H1 (cell line): ENCODE data around the gene AFG1L. TPM values are rescaled to one million over a fixed set of nuclear protein-coding genes. Genes with fewer than 3 reads are reported as not detected.

Experiments
- CTCF ChIA-PET: fragments of 300-600 bp; sonication (Branson Sonifier 250); formaldehyde crosslinking; loops from one replicate; lab custom pipeline; 2021; ENCODE audit not compliant: partially characterized antibody; lab: Charles Lee
- POLR2A ChIA-PET: fragments of 300-600 bp; sonication (Branson Sonifier 250); formaldehyde crosslinking; loops from one replicate; lab custom pipeline; 2021; ENCODE audit warnings: inconsistent platforms; ENCODE audit not compliant: partially characterized antibody; lab: Charles Lee
- DNase-seq, 2 experiments: peaks; one replicate each; pipeline versions ENCODE4 v3.0.0 to v3.0.0-alpha.2; 2010 to 2022; ENCODE audit warnings: low spot score in 2 of 2, low read depth in 1 of 2, mixed read lengths in 1 of 2
- FAIRE-seq: peaks from 2 replicates; lab custom pipeline; 2011; peaks lifted over from hg19 to GRCh38; lab: Jason Lieb, UNC
- H2AFZ ChIP-seq: 2 replicates; pipeline ENCODE4 v1.8.1; 2012; ENCODE audit warnings: low read length, inconsistent platforms
- H2AK5ac ChIP-seq: 2 replicates; pipeline ENCODE4 v1.6.1; 2013; ENCODE audit warnings: low read depth, low read length
- H2BK120ac ChIP-seq: replicated peaks from 2 replicates; pipeline ENCODE3; 2013; ENCODE audit warnings: low read depth, low read length, inconsistent platforms
- H2BK12ac ChIP-seq: 2 replicates; pipeline ENCODE4 v1.6.1; 2013; ENCODE audit warnings: low read depth, low read length
- H2BK15ac ChIP-seq: 2 replicates; pipeline ENCODE4 v1.6.1; 2013; ENCODE audit warnings: low read length
- H2BK20ac ChIP-seq: 2 replicates; pipeline ENCODE4 v1.6.1; 2013; ENCODE audit warnings: low read length
- H2BK5ac ChIP-seq: 2 replicates; pipeline ENCODE4 v1.6.1; 2013; ENCODE audit warnings: low read depth, low read length
- H3K14ac ChIP-seq: 2 replicates; pipeline ENCODE4 v1.6.1; 2013; ENCODE audit warnings: inconsistent platforms; ENCODE audit not compliant: insufficient read length
- H3K18ac ChIP-seq: 2 replicates; pipeline ENCODE4 v1.6.1; 2013; ENCODE audit warnings: low read length; ENCODE audit errors: extremely low read depth
- H3K23ac ChIP-seq: 2 replicates; pipeline ENCODE4 v1.6.1; 2013; ENCODE audit warnings: inconsistent platforms; ENCODE audit not compliant: insufficient read length
- H3K23me2 ChIP-seq: 2 replicates; pipeline ENCODE4 v1.6.1; 2013; ENCODE audit warnings: low read depth, low read length
- H3K27ac ChIP-seq: 2 replicates; pipeline ENCODE4 v1.6.1; 2011; ENCODE audit warnings: low read depth, low read length, inconsistent platforms
- H3K27me3 ChIP-seq, 4 experiments: replicated peaks in 1 of 4; 1 replicate in 1 of 4; 2 replicates in 3 of 4; pipeline versions ENCODE4 v1.6.1 to v1.8.1; 2011 to 2013; ENCODE audit warnings: low read length in 3 of 4, mild to moderate bottlenecking in 3 of 4, inconsistent platforms in 2 of 4, mixed read lengths in 2 of 4, moderate library complexity in 1 of 4; ENCODE audit not compliant: control insufficient read depth in 3 of 4, insufficient read depth in 3 of 4; ENCODE audit errors: extremely low read depth in 1 of 4
- H3K36me3 ChIP-seq, 4 experiments: 2 replicates each; pipeline versions ENCODE4 v1.6.1 to v1.8.1; 2011 to 2013; ENCODE audit warnings: mild to moderate bottlenecking in 4 of 4, low read length in 3 of 4, moderate library complexity in 2 of 4, control low read depth in 1 of 4, inconsistent platforms in 1 of 4; ENCODE audit not compliant: insufficient read depth in 4 of 4, control insufficient read depth in 2 of 4
- H3K4ac ChIP-seq: replicated peaks from 2 replicates; pipeline ENCODE3; 2013; ENCODE audit warnings: low read length, low read depth, mixed read lengths, inconsistent platforms; ENCODE audit not compliant: insufficient read length
- H3K4me1 ChIP-seq, 4 experiments: replicated peaks in 1 of 4; 1 replicate in 1 of 4; 2 replicates in 3 of 4; pipeline versions ENCODE4 v1.6.1 to v1.8.1; 2011 to 2013; ENCODE audit warnings: low read length in 3 of 4, inconsistent platforms in 2 of 4, mixed read lengths in 1 of 4; ENCODE audit not compliant: insufficient read depth in 4 of 4, control insufficient read depth in 3 of 4
- H3K4me2 ChIP-seq, 2 experiments: 2 replicates each; pipeline versions ENCODE4 v1.6.1 to v1.8.1; 2011 to 2013; ENCODE audit warnings: low read depth in 2 of 2, low read length in 2 of 2, control low read depth in 1 of 2, inconsistent platforms in 1 of 2, mild to moderate bottlenecking in 1 of 2; ENCODE audit not compliant: insufficient read depth in 1 of 2
- H3K4me3 ChIP-seq, 4 experiments: fragments of 200-600, 300-600 bp in 1 of 4; sonication (generic), shearing (Covaris generic), sonication (Bioruptor Twin) in 1 of 4; 2 replicates each; pipeline versions ENCODE4 v1.5.1 to v1.8.1; 2011 to 2016; ENCODE audit warnings: low read length in 4 of 4, low read depth in 3 of 4, control low read depth in 2 of 4, inconsistent platforms in 2 of 4, mild to moderate bottlenecking in 2 of 4, mixed read lengths in 1 of 4, moderate library complexity in 1 of 4; ENCODE audit not compliant: insufficient read depth in 2 of 4; ENCODE audit errors: extremely low read depth in 1 of 4
- H3K56ac ChIP-seq: replicated peaks from 2 replicates; pipeline ENCODE3; 2013; ENCODE audit warnings: low read depth, mild to moderate bottlenecking, mixed read lengths, low read length, inconsistent platforms; ENCODE audit not compliant: insufficient read length
- H3K79me1 ChIP-seq: 2 replicates; pipeline ENCODE4 v1.6.1; 2013; ENCODE audit warnings: low read depth, low read length, control low read depth
- H3K79me2 ChIP-seq, 2 experiments: 2 replicates each; pipeline versions ENCODE4 v1.6.1 to v1.8.1; 2012 to 2013; ENCODE audit warnings: low read length in 2 of 2, mild to moderate bottlenecking in 2 of 2, inconsistent platforms in 1 of 2; ENCODE audit not compliant: insufficient read depth in 2 of 2, control insufficient read depth in 1 of 2
- H3K9ac ChIP-seq, 4 experiments: replicated peaks in 1 of 4; 1 replicate in 1 of 4; 2 replicates in 3 of 4; pipeline versions ENCODE4 v1.6.1 to v1.8.1; 2011 to 2013; ENCODE audit warnings: low read depth in 3 of 4, low read length in 3 of 4, control low read depth in 2 of 4, mild to moderate bottlenecking in 2 of 4, moderate library complexity in 2 of 4, inconsistent platforms in 1 of 4; ENCODE audit errors: extremely low read depth in 1 of 4
- H3K9me3 ChIP-seq, 2 experiments: 2 replicates each; pipeline versions ENCODE4 v1.6.1 to v1.8.1; 2012 to 2013; ENCODE audit warnings: mild to moderate bottlenecking in 2 of 2, moderate library complexity in 2 of 2, control low read depth in 1 of 2, inconsistent platforms in 1 of 2, low read depth in 1 of 2, low read length in 1 of 2, mixed read lengths in 1 of 2; ENCODE audit not compliant: insufficient read depth in 2 of 2
- H4K20me1 ChIP-seq, 2 experiments: replicated peaks in 1 of 2; 2 replicates each; pipeline versions ENCODE3 to v1.8.1; 2011 to 2013; ENCODE audit warnings: inconsistent platforms in 2 of 2, low read length in 2 of 2, mild to moderate bottlenecking in 1 of 2; ENCODE audit not compliant: insufficient read depth in 2 of 2, control insufficient read depth in 1 of 2
- H4K5ac ChIP-seq: 2 replicates; pipeline ENCODE4 v1.6.1; 2013; ENCODE audit warnings: low read length, low read depth, mixed read lengths, inconsistent platforms; ENCODE audit not compliant: insufficient read length
- H4K8ac ChIP-seq: 2 replicates; pipeline ENCODE4 v1.8.0; 2013; ENCODE audit warnings: mild to moderate bottlenecking, moderate library complexity, low read length, inconsistent platforms; ENCODE audit not compliant: insufficient read depth; ENCODE audit errors: extremely low read depth
- H4K91ac ChIP-seq: replicated peaks from 2 replicates; pipeline ENCODE3; 2013; ENCODE audit warnings: low read length, mixed read lengths, inconsistent platforms; ENCODE audit not compliant: insufficient read length
- ASH2L ChIP-seq: fragments of 200-600, 300-600 bp; sonication (generic); IDR thresholded peaks from one replicate; pipeline ENCODE4 v1.7.1; 2017; ENCODE audit warnings: low read length
- BCL11A ChIP-seq, 2 experiments: IDR thresholded peaks; one replicate each; pipeline ENCODE4 v1.6.1; 2011; ENCODE audit warnings: low read depth in 2 of 2, low read length in 2 of 2, mild to moderate bottlenecking in 2 of 2
- BRCA1 ChIP-seq: IDR thresholded peaks from 2 replicates; pipeline ENCODE4 v1.6.1; 2012; ENCODE audit warnings: low read depth, low read length, improper control_type of control experiment
- CHD1 ChIP-seq: IDR thresholded peaks from 2 replicates; pipeline ENCODE4 v1.6.1; 2012; ENCODE audit warnings: low read depth, low read length, improper control_type of control experiment
- EGR1 ChIP-seq: IDR thresholded peaks from 2 replicates; pipeline ENCODE4 v1.6.1; 2011; ENCODE audit warnings: low read depth, low read length, borderline replicate concordance
- HDAC6 ChIP-seq: IDR thresholded peaks from one replicate; pipeline ENCODE4 v1.7.1; 2012; ENCODE audit warnings: low read depth, mild to moderate bottlenecking, inconsistent platforms, low read length, moderate library complexity
- JUND ChIP-seq: IDR thresholded peaks from 2 replicates; pipeline ENCODE4 v1.6.1; 2011; ENCODE audit warnings: mild to moderate bottlenecking, improper control_type of control experiment, low read length
- POLR2A ChIP-seq, 2 experiments: IDR thresholded peaks; 1 replicate in 1 of 2; 2 replicates in 1 of 2; pipeline ENCODE4 v1.6.1; 2011; ENCODE audit warnings: low read depth in 2 of 2, low read length in 2 of 2, mild to moderate bottlenecking in 2 of 2; ENCODE audit errors: control extremely low read depth in 1 of 2
- POU5F1 ChIP-seq: IDR thresholded peaks from 2 replicates; pipeline ENCODE4 v1.6.1; 2011; ENCODE audit warnings: low read depth, mild to moderate bottlenecking, low read length, moderate library complexity
- SP2 ChIP-seq: IDR thresholded peaks from 2 replicates; pipeline ENCODE4 v1.6.1; 2012; ENCODE audit warnings: mild to moderate bottlenecking, low read length, inconsistent platforms
- TAF7 ChIP-seq: optimal IDR thresholded peaks from 2 replicates; pipeline ENCODE3; 2011; ENCODE audit warnings: low read depth, mild to moderate bottlenecking, inconsistent platforms, low read length, moderate library complexity, borderline replicate concordance
- YY1 ChIP-seq: IDR thresholded peaks from 2 replicates; pipeline ENCODE4 v1.6.1; 2011; ENCODE audit warnings: low read depth, mild to moderate bottlenecking, low read length
- WGBS, 2 experiments: shearing (Covaris generic) in 1 of 2; methylation state at CpG; one replicate each; pipeline versions ENCODE4 v1.1.6 to v1.1.7; 2013 to 2015; ENCODE audit warnings: low lambda C conversion rate in 2 of 2, mixed read lengths in 2 of 2, inconsistent platforms in 1 of 2, low coverage in 1 of 2, missing lambda C conversion rate in 1 of 2; ENCODE audit not compliant: insufficient replicate concordance in 2 of 2, insufficient coverage in 1 of 2, insufficient read length in 1 of 2; ENCODE audit errors: extremely low coverage in 1 of 2, missing lambda C conversion rate in 1 of 2; 5-methylcytosine and 5-hydroxymethylcytosine counted together
- polyA plus RNA-seq, 7 experiments: library from polyadenylated mRNA; depleted of rRNA in 3 of 7; stranded (reverse) in 5 of 7; unstranded in 2 of 7; fragments of >200 nt in 5 of 7; fragments of 200-250 nt in 2 of 7; gene quantifications; 1 replicate in 5 of 7; 2 replicates in 1 of 7; 4 replicates in 1 of 7; pipeline versions ENCODE4 v1.2.1 to v1.2.3, GENCODE V29; 2011 to 2013; ENCODE audit warnings: missing spikeins in 2 of 7, mixed read lengths in 2 of 7
- total RNA-seq: library from RNA; stranded (reverse); fragmentation: NEBNext Ultra II Directional; extraction: Animal tissue kit (Norgen Biotek cat#: 25700); gene quantifications from 2 replicates; pipeline ENCODE4 v1.2.1, GENCODE V29; 2021
- TF ChIP-seq, protein P1 (sequence below): IDR thresholded peaks from 2 replicates; pipeline ENCODE4 v1.6.1; 2012; ENCODE audit warnings: inconsistent platforms
- TF ChIP-seq, protein P2 (sequence below): IDR thresholded peaks from 2 replicates; pipeline ENCODE4 v1.6.1; 2011; ENCODE audit warnings: low read length, improper control_type of control experiment

AFG1L gene
- total and polyA plus RNA-seq, 2 of the 8 experiments (the other 6 are each of a cell fraction or from before 2014, with no cell fraction given), result 0.98 to 5.7 TPM

DNA sequence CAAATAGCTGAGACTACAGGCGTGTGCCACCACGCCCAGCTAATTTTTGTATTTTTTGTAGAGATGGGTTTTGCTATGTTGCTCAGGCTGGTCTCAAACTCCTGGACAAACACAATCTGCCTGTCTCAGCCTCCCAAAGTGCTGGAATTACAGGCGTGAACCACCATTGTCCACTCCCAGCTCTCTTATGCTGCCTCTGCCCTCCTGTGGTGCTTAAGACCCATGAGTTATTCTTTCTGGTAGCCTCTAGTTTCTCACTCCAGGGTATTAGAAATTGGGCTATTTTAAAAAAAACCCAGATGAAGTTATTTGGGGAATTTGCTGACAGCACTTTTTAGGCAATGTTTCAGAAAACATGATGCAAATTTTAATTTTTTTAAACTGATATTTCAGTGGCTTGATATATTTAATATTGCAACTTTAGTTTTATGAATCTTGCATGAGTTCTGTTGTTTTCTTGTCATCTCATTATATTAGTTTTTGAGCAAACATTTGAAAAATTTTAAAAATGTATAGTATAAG lies 151.8 kb downstream of the AFG1L start:
- no peak for FAIRE-seq
- H3K23ac ChIP-seq, result no peak overlapping the region
- H4K91ac ChIP-seq, result no peak overlapping the region
- H2AK5ac ChIP-seq, result no peak overlapping the region
- no peak overlapping the region for H2BK120ac ChIP-seq
- no peaks in the 10 kb centered on the region for H4K20me1 ChIP-seq
- DNase-seq, result no peak
- no peak overlapping the region for H2BK20ac ChIP-seq
- H4K5ac ChIP-seq, result no peak overlapping the region
- no peak overlapping the region for H2BK12ac ChIP-seq
- CTCF ChIA-PET, result interaction anchor here (0.8 kb wide), 1 partner anchor 47 kb away, joined by 3 read pairs; no protein-coding TSS in a partner anchor
- H3K27me3 ChIP-seq, result no peaks in the 10 kb centered on the region
- no peak overlapping the region for H2BK15ac ChIP-seq
- no peak overlapping the region for H2AFZ ChIP-seq
- no peak overlapping the region for H3K9ac ChIP-seq
- WGBS, 2 experiments, result 90% methylated on average over 3 of the region's 3 CpGs; no CpG with 5 or more reads in 1 of the 2 experiments
- H2BK5ac ChIP-seq, result no peak overlapping the region
- H3K79me2 ChIP-seq, result no peaks in the 10 kb centered on the region
- no peaks in the 10 kb centered on the region for H3K9me3 ChIP-seq
- no peak overlapping the region for H3K18ac ChIP-seq
- no peaks in the 10 kb centered on the region for H3K79me1 ChIP-seq
- no peak overlapping the region for H3K27ac ChIP-seq
- H3K14ac ChIP-seq, result no peak overlapping the region
- H3K4me1 ChIP-seq, result no peaks in the 10 kb centered on the region
- no peak overlapping the region for H3K4me3 ChIP-seq
- no peak overlapping the region for H3K4ac ChIP-seq
- H3K23me2 ChIP-seq, result no peaks in the 10 kb centered on the region
- H3K56ac ChIP-seq, result no peak overlapping the region
- no peak overlapping the region for H4K8ac ChIP-seq
- H3K36me3 ChIP-seq, result no peaks in the 10 kb centered on the region
- no peak overlapping the region for H3K4me2 ChIP-seq
- POLR2A ChIA-PET, result interaction anchor here (1.0 kb wide), 1 partner anchor 186 kb away, joined by 3 read pairs; the partner anchor contains the start of gene SNX3
- no peak for TF ChIP-seq BCL11A (IDR thresholded peaks at IDR 0.05; ENCODE audit: low read depth in 2 of 2, low read length in 2 of 2)
- TF ChIP-seq, protein P1, sequence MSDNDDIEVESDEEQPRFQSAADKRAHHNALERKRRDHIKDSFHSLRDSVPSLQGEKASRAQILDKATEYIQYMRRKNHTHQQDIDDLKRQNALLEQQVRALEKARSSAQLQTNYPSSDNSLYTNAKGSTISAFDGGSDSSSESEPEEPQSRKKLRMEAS, result no peak
- no peak for TF ChIP-seq POLR2A (IDR thresholded peaks at IDR 0.05; ENCODE audit: control extremely low read depth in 1 of 2, low read depth in 2 of 2, low read length in 2 of 2)
- no peak for TF ChIP-seq TAF7
- TF ChIP-seq POU5F1, result no peak
- no peak for TF ChIP-seq CHD1
- TF ChIP-seq ASH2L, result no peak
- TF ChIP-seq JUND, result no peak
- TF ChIP-seq EGR1, result no peak
- no peak for TF ChIP-seq BRCA1
- no peak for TF ChIP-seq HDAC6
- TF ChIP-seq, protein P2, sequence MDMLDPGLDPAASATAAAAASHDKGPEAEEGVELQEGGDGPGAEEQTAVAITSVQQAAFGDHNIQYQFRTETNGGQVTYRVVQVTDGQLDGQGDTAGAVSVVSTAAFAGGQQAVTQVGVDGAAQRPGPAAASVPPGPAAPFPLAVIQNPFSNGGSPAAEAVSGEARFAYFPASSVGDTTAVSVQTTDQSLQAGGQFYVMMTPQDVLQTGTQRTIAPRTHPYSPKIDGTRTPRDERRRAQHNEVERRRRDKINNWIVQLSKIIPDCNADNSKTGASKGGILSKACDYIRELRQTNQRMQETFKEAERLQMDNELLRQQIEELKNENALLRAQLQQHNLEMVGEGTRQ, result no peak
- TF ChIP-seq SP2, result no peak
- no peak for TF ChIP-seq YY1
